NCI-H82 treated with DMSO at 0.1 percent for 48 hours (cell line): ENCODE results near the gene ULBP2.
A peak's percentile ranks its signal among the peaks of the same experiment; 100 is the strongest.

Source experiments
- DNase-seq: peaks from one replicate; lab custom pipeline; 2025; ENCODE audit not compliant: unreplicated experiment; lab: John Stamatoyannopoulos, UW

ULBP2 gene, protein sequence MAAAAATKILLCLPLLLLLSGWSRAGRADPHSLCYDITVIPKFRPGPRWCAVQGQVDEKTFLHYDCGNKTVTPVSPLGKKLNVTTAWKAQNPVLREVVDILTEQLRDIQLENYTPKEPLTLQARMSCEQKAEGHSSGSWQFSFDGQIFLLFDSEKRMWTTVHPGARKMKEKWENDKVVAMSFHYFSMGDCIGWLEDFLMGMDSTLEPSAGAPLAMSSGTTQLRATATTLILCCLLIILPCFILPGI

DNA sequence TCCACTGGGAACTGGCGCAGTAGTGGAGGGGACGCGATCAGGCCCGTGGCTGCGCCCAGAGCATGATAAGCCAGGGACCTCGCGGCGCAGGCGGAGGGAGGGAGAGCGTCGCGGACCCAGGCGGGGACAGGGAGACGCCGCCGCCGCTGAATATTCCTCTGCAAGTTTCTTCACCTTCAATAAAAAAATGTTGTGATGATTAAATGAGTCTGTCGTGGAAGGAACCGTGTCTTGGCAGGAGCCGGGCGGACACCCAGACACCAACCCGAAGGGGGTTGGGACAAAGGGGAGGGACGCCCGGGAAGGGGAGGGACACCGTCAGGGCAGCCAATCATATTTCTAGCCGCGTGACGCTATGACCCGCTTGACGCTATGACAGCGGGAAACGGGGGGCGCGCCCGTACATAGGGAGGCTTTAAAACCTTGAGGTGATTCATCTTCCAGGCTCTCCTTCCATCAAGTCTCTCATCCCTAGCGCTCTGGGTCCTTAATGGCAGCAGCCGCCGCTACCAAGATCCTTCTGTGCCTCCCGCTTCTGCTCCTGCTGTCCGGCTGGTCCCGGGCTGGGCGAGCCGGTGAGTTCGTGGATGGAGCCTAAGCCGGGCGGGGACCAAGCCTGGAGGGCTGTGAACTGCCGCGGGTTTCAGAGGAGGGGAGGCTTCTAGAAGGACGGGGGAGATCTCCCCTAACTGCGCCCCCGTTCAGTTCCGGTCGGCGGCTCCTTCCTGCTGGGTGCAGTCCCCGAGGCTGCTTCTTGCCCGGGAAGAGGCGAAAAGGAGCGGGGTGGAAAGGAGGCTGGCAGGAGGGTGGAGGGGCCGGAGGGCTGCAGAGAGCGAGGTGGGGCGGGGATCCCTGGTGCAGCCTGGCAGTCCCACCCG lies at the start of gene ULBP2:
ULBP2 (plus strand) TSS at position 432 of the 878 bp plus-strand sequence; CDS start at position 491, 59 bp downstream.
- peak; percentile 32 for DNase-seq

DNA sequence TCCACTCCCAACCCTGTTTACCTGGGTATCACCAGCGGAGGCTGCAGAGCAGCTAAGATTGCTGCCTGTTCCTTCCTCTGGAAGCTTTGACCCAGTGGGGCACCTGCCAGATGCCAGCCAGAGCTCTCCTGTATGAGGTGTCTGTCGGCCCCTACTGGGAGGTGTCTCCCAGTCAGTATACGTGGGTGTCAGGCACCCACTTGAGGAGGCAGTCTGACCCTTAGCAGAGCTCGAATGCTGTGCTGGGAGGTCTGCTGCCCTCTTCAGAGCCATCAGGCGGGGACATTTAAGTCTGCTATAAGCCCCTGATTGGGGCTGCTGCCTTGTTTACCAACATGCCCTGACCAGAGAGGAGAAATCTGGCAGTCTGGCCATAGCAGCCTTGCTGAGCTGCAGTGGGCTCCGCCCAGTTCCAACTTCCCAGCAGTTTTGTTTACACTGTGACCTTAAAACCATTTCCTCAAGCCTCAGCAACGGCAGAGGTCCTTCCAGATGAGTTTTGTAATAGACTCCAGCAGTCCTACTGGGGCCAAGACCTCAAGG lies 46.7 kb upstream of the ULBP2 start:
- DNase-seq = no peak

DNA sequence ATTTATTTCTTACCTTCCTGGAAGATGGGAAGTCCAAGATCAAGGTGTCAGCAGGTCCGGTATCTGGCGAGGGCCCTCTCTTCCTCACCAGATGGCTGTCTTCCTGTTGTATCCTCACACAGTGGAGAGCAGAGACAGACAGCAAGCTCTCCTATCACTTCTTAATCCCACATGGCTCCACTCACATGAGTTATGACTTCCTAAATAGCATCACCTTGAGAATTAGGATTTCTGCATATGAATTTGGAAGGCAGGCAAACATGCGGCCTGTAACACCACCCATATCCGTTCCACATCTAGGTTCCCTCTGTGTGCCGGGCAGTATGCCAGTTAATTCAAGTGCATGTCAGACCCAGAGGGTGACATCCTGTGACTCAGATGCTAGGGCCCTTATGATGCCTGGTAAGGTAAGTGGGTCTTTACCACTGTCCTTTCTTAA lies 46.0 kb upstream of the ULBP2 start:
- DNase-seq = no peak

DNA sequence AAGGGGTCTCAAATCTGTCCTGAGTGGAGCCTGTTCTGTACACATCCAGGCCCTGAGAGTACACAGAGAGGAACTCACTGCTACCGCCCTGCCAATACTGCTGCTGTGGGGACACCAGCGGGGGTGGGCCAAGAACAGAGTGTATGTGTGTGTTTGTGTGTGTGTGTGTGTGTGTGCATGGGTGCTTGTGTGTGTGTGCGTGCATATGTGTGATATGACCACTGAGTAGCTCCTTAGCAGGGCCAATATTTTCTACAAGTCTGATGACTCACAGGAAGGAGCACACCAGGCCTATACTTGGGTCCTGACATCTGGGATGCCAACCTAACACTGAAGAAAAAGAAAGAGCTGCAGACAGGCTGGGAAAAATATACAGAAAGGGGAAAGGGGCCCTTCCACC lies 45.3 kb upstream of the ULBP2 start:
- no peak for DNase-seq

DNA sequence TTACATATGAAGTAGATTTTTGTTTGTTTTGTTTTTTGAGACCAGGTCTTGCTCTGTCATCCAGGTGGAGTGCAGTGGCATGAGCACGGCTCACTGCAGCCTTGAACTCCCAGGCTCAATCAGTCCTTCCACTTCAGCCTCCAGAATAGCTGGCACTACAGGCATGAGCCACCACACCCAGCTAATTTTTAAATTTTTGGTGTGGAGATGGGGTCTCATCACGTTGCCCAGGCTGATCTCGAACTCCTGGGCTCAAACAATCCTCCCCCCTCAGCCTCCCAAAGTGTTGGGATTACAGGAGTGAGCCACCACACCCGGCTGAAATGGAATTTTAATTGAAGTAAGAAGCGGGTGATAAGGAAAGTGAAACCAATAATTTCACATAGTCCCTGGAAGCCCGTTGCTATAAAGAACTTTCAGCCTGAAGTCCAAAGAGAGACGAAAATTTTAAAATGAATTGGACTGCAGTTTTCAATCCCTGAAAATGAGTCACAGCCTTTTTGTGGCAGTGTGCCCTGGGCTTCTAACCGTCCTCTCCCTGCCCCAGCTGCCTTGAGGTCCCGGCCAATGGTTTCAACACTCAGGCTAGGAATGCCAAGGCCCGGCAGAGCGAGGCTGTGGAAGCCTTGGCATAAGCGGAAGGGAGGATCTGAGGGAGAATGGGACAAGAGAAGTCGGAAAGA lies 44.7 kb upstream of the ULBP2 start:
- no peak for DNase-seq

DNA sequence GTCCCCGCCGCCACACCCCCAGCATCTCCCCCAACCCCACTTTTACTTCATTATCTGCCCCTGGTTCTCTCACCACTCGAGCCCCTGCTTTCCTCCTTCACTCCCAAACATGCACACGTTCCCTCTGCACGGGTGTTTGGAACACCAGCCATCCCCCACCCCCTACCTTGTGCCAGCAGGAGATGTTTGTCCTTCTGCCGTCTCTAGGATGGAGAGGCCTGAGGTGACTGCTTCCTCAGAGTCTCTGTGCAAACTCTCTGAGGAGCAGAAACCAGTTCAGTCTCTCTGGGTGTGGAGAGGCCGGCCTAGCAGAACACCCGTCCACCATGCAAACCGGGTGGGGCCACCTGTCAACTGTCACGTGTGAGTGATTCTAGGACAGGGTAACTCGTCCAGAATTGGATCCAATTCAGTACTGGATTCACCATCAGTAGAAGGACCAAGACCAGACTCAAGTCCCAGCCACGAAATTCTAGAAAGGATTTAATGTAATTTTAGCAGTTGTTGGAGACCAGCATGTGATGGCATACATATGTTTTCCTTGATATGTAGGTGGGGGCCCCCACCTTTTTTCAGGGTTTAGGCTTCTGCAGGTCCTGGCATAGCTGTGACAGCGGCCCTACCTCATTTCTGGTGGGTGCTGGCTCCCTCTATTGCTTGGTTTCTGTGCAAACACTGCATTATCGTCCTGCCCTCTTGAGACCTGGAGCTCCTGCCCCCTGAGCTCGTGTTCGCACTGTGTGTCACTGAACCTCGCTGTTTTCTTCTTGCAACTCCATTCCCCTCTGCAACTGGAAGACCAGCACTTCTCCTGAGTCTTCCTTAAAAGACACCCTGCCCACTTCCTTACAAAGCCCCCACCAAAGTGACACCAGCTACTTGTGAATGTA lies 43.7 kb upstream of the ULBP2 start, which contains the start of gene RAET1E:
RAET1E (minus strand) TSS at position 259 of the 890 bp plus-strand sequence. CDS start 7,212 bp downstream, outside the sequence.
- no peak for DNase-seq

DNA sequence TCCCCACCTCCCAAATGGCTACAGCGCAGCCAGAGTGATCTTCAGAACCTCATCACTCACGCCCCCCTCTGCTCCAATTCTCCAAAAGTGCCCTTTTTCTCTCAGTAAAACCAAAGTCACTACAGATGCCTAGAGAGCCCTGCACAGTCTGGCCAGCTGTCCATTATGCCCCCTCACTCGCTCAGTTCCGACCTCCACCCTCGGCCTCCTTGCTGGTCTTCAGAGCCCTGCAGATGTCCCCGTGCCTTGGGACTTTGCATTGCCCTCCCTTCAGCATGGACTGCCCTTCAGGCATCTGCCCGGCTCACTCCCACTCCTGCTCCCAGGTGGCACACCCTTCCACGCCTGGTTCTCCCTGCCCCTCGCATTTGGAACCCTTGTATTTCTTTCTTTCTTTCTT lies 42.8 kb upstream of the ULBP2 start:
- no peak for DNase-seq

DNA sequence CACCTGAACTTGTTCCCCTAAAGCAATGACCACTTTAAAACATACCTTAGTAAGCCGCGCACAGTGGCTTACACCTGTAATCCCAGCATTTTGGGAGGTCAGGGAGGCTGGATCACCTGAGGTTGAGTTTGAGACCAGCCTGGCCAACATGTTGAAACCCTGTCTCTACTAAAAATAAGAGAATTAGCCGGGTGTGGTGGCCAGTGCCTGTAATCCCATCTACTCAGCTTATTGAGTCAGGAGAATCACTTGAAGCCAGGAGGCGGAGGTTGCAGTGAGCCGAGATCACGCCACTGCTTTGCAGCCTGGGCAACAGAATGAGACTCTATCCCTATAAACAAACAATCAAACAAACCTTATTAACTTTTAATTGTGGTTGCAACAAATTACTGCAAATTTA lies 42.3 kb upstream of the ULBP2 start:
- no peak for DNase-seq

DNA sequence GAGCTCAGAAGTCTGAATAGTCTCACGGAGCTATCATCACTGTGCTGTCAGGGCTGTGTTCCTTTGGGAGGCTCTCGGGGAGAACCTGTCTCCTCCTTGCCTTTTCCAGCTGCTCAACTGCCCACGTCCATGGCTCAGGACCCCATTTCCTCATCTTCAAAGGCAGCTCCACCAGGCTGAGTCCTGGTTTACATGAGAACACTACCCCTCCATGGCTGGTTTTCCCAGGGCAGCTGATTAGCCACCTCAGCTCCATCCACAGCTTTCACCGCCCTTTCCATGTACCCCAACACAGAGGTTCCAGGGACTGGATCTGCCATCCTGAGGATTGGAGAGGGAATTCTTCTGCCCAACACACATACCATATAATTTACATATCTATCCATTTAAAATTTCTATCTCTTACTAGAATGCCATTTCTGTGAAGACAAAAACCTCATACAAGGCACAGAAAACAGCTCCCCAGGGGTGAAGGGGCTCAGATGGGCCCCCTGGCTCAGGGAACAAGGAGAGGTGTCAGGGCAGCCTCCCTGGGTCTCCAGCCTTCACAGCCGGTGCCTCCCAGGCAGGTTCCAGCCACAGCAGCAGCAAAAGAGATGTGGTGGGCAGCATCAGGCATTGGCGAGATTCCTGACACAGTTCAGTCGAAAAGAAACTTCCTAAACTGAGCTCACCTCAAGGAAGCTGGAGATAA lies 41.7 kb upstream of the ULBP2 start:
- DNase-seq = no peak

DNA sequence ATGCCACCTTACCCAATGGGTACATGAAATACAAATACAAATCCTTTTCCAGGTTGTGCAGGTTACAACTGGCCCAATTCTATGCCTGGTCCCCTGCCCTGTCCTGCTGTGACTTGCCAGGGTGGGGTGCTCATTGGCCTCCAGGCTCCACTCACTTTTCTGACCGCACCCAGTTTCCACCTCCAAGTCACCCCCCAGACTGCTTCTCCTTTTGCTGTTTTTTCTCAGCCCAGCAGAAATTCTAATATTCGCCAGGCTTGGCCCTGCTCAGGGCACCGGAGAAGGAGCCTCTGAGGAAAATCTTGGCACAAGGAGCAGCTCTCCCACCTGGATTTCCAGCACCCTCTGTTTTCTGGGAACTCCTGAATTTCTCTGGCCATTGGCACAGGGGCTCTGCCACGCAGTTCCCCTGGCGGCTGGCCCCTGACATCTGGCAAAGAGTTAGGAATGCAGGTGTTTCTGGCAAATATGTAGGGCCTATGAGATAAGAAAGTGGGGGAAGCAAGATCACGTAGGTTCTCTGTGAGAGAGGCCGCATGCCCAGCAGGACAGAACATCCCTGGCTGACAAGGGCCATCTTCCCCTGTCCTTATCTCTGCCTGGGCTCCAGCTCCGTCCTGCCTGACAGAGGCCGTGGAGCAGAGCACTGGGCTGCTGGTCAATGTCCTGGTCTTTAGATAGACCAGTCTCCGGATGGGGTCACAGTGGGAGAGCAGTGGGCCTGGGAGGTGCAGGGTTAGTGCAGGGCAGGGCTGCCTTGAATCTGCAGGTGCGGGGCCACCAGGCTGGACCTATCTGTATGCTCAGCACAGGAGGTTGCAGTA lies 41.0 kb upstream of the ULBP2 start:
- DNase-seq = no peak

DNA sequence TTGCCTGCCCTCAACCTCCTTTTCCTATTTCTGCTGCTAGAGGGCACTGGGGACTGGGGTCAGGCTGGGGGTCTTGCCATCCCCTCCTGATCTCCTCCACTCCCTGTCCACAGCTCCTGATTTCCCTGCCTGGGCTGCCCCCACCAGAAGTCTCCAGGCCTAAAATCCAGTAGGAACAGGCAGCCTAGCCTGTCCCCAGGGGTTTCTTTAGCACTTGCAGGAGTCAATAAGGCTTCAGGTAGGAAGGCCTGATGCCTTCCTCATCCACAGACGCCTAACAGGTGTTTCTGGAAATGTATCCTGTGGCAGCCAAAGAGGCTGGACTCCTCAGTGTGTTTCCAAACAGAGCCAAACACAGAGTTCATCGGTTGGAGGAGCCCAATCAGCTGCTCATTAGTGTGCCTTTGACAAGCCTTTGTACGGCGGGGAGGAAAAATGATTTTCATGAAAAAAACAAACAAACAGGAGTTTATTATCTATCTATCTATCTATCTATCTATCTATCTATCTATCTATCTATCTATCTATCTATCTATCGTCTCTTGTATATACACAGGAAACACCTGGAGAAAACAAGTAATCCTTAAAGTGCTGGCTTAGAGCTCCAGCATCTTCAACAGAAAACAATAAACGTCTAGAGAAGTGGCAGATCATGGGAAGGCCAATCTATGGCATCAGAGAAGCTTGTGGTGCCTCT lies 40.2 kb upstream of the ULBP2 start:
- no peak for DNase-seq

DNA sequence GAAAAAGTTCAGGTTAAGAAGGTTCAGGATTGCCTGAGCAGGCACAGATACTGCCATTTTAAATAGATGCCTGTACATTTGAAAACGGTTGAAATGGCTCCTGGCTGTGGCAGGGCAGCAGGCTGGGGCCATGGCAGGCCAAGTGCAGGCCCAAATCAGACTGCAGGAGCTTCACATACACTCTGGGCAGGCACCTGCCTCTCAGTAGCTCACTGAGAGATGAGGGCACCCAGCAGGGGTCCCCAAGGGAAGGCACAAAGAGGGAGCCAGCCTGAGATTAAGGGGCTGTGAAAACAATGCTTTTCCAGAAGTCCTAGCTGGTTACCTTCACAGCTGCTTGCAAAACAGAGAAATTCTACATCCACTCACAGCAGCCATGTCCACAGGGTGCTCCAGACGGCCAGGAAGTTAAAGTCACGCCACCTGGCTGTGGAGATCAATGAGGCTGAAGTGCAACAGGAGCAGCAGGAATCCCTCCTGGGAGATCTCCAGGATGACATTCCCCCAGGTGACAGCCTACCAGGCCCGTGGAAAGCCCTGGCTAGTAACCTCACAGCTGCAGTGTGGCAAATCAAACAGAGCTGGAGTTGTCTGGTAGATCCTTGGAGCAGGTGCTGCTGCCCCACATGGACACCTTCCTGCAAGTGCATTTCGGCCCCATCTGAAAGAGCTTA lies 37.7 kb upstream of the ULBP2 start:
- no peak for DNase-seq

DNA sequence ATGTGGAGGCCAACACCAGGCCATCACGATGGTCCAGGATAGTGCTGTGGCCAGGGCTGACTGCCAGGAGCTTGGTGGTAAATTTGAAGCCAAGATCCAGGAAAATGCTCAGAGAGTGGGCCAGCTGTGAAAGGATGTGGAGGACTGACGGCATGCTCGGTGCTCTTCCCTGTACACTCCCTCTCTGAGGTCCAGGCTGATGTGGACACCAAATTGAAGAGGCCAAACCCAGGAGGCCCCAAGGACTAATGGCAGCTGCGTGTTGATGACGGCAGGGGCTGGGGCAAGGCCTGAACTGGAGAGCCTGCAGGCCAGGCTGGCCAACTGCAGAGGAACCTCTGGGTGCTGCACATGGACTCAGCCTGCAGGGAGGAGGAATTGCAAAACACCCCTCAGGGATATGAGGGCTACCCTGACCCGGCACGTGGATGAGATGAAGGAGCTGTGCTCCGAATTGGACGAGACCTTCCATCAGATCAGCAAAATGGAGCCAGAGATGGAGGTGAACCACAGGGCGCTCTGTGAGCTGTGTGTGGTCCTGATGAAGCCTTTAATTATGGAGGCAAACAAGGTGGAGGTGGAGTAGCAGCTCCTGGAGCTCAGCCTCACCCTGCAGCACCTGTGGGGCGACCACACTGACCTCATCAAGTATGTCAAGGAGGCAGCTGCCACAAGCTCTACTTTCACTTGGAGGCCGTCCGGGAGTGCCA lies 37.0 kb upstream of the ULBP2 start:
- DNase-seq = no peak

DNA sequence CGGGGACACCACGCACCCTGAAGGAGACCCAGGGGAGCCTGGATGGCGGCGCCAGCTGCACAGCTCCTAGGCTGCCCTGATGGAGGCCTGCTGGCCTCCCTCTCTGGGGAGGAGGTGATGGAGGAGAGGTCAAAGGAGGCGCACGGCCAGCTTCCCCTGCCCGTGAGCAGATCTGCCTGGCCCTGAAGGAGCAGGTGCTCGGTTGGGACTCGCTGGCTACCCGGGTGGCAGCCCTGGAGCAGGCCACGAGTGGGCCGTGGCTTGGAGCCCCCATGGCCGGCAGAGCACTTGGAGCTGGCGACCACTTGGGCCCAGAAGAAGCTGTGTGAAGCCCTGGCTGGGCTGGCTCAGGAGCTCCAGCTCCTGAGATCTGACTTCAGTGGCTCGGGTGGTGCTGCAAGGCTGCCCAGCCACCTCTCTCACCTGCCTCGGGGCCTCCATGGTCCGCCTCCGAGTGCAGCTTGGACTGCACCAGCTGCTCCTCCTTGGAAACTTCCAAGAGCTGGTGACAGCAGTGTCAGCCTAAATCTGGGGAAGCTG lies 36.4 kb upstream of the ULBP2 start:
- no peak for DNase-seq

DNA sequence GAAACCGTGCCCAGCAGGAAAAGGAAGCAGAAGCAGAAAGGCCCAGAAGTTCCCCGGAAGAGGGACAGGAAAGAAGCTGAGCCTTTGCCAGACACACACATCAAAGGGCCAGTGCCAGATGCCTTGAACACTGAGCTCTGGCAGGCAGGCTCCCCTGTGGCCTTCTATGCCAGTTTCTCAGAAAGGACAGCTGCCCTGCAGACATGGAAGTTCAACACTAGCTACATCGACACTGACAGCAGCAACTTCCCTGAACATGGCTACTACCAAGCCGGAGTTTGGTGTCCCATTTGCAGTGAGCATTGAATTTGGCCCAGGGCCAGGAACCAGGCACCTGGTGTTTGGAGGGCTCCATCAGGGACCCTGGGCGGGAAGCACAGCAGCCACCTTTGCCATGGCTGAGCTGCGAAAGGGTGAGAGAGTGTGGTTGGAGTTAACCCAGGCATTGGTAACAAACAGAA lies 35.9 kb upstream of the ULBP2 start:
- DNase-seq = no peak

DNA sequence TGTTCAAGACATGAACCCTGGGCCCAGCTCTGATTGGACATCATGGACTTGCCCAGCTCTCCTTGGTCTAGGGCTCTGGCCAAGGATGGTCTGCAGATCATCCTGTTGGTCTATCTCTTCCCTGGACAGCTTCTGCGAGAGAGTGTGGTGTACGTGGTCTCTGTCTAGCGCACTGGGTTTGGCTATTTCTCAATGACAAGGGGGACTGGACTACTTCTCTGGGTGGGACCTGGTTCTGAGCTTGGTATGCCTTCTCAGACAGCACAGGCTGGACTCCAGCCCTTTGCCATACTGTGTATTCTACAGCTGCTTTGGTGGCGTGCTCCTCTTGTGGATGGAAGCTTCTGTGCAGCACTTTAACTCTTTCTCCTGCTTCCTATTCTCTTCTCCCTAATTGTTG lies 35.4 kb upstream of the ULBP2 start:
- DNase-seq = no peak

DNA sequence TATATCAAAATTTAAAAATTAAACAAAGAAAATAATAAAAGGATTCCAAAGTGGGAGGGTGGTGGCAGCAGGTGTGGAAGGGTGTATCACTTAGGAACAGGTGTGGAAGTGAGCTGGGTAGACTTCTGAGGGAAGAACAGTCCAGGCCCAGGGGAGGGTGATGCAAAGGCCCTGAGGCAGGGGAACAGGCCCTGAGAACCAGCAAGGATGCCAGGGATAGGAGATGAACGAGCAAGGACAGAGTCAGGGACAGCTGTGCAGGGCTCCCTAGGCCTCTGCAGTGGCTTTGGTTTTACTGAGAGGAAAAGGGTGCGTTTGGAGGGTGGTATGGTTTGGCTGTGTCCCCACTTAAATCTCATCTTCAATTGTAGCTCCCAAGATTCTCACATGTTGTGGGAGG lies 34.5 kb upstream of the ULBP2 start:
- no peak for DNase-seq
